WERI-Rb-1 (cell line): Measurements from ENCODE around the gene TOPBP1.

ENCODE experiments used
- DNase-seq: peaks from one replicate; pipeline ENCODE4 v3.0.0-alpha.2; 2020
- H3K27ac ChIP-seq: fragments of 250-450 bp; sonication (Bioruptor Pico); 2 replicates; pipeline ENCODE4 v1.5.1; 2020; ENCODE audit warnings: mild to moderate bottlenecking, moderate library complexity
- H3K27me3 ChIP-seq: fragments of 250-450 bp; sonication (Bioruptor Pico); 2 replicates; pipeline ENCODE4 v1.5.1; 2021; ENCODE audit warnings: mild to moderate bottlenecking, low read depth, moderate library complexity; ENCODE audit not compliant: insufficient read depth, severe bottlenecking
- H3K36me3 ChIP-seq: fragments of 250-450 bp; sonication (Bioruptor Pico); 2 replicates; pipeline ENCODE4 v1.5.1; 2020; ENCODE audit warnings: mild to moderate bottlenecking, moderate library complexity
- H3K4me3 ChIP-seq: 2 replicates; pipeline ENCODE4 v1.5.1; 2011; ENCODE audit warnings: low read depth, mild to moderate bottlenecking, control low read depth, low read length
- H3K9me3 ChIP-seq: fragments of 250-450 bp; sonication (Bioruptor Pico); 2 replicates; pipeline ENCODE4 v1.5.1; 2021; ENCODE audit warnings: mild to moderate bottlenecking, moderate library complexity; ENCODE audit not compliant: severe bottlenecking
- TF ChIP-seq, protein P1 (sequence below): IDR thresholded peaks from 2 replicates; pipeline ENCODE4 v1.5.1; 2011; ENCODE audit warnings: low read depth, mild to moderate bottlenecking, control low read depth, inconsistent platforms, low read length

TOPBP1 gene

GRCh38 chr3:133610031-133610430, 51.7 kb downstream of the TOPBP1 start:
- no peak overlapping the region for H3K27ac ChIP-seq
- TF ChIP-seq, protein P1, sequence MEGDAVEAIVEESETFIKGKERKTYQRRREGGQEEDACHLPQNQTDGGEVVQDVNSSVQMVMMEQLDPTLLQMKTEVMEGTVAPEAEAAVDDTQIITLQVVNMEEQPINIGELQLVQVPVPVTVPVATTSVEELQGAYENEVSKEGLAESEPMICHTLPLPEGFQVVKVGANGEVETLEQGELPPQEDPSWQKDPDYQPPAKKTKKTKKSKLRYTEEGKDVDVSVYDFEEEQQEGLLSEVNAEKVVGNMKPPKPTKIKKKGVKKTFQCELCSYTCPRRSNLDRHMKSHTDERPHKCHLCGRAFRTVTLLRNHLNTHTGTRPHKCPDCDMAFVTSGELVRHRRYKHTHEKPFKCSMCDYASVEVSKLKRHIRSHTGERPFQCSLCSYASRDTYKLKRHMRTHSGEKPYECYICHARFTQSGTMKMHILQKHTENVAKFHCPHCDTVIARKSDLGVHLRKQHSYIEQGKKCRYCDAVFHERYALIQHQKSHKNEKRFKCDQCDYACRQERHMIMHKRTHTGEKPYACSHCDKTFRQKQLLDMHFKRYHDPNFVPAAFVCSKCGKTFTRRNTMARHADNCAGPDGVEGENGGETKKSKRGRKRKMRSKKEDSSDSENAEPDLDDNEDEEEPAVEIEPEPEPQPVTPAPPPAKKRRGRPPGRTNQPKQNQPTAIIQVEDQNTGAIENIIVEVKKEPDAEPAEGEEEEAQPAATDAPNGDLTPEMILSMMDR, result no peak
- no peak overlapping the region for H3K4me3 ChIP-seq
- H3K36me3 ChIP-seq, result peaks cover 53% of the 10 kb centered on the region
- H3K27me3 ChIP-seq, result no peaks in the 10 kb centered on the region
- DNase-seq, result no peak
- no peaks in the 10 kb centered on the region for H3K9me3 ChIP-seq

DNA sequence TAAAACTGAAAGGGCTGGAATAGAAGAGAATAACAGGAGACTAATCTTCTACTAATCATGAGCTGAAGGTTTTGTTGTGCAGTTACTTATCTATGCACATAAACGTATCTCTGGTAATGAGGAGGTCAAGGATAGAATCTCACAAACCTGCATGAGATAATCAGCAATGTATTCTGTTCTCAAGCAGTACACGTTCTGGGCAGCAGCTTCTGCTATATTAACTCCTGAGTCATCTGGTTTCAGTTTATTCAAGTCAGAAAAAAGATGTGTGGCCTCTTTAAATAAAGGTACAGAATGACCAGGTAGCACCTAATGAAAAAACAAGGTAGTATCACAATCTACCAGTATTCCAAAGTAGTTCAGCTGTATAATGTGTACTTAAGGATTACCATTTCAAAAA, 53.4 kb downstream of the TOPBP1 start:
- no peak for DNase-seq
- Histone ChIP-seq H3K36me3 (peaks cover 45% of the 10 kb centered on the region), H3K4me3 (no peak overlapping the region), H3K9me3 (no peaks in the 10 kb centered on the region), H3K27ac (no peak overlapping the region), H3K27me3 (no peaks in the 10 kb centered on the region)
- TF ChIP-seq, protein P1, result no peak

- TF ChIP-seq, protein P1, result no peak
- DNase-seq, result no peak
- Histone ChIP-seq H3K27me3 (no peaks in the 10 kb centered on the region), H3K9me3 (no peaks in the 10 kb centered on the region), H3K36me3 (peaks cover 41% of the 10 kb centered on the region), H3K4me3 (no peak overlapping the region), H3K27ac (no peak overlapping the region)
These were observed 53.9 kb downstream of the TOPBP1 start for GRCh38 chr3:133607816-133608215.

DNA sequence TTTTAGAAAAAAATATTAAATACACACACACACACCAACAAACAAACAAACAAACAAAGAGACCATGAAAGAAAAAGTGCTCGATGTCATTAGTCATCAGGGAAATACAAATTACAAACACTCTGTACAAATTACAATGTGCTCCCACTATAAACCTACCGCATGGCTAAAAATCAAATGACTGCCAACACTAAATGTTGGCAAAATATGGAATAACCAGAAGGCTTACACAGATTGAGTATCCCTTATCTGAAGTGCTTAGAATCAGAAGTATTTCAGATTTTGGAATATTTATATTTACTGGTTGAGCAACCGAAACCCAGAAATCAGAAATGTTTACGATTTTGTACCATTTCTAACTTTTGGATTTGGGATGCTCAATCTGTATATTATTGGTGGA, 54.8 kb downstream of the TOPBP1 start:
- no peak for DNase-seq
- H3K36me3 ChIP-seq, result peaks cover 42% of the 10 kb centered on the region
- TF ChIP-seq, protein P1, result no peak
- no peak overlapping the region for H3K27ac ChIP-seq
- H3K27me3 ChIP-seq, result no peaks in the 10 kb centered on the region
- no peaks in the 10 kb centered on the region for H3K9me3 ChIP-seq
- no peak overlapping the region for H3K4me3 ChIP-seq

- H3K27me3 ChIP-seq, result no peaks in the 10 kb centered on the region
- no peak overlapping the region for H3K4me3 ChIP-seq
- peaks cover 38% of the 10 kb centered on the region for H3K36me3 ChIP-seq
- TF ChIP-seq, protein P1, result no peak
- DNase-seq, result no peak
- no peak overlapping the region for H3K27ac ChIP-seq
- no peaks in the 10 kb centered on the region for H3K9me3 ChIP-seq
These were observed 55.4 kb downstream of the TOPBP1 start for GRCh38 chr3:133606342-133606741.

DNA sequence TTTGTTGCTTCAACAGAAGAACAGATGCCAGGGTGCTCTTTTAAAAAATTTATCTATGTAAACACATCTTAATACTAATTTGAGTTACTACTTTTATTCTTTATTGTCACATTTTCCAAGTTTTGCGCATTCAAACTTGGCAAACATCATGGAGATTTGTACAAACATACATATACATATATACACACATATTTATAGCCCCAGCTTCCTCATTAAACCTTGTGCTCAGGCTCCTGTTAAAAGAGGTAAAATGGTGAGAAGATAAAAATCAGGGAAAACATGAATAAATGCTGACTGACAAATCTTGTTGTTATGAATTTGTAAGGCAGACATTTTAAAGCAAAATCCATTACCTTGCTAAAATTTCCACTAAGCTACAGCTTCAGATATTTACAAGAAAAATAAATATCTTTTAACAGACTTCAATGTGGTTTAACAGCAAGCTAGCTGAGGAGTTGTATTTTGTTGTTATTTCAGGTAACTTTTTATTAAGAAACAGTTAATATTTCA, 61.1 kb downstream of the TOPBP1 start:
- Histone ChIP-seq H3K4me3 (no peak overlapping the region), H3K9me3 (no peaks in the 10 kb centered on the region), H3K27ac (no peak overlapping the region), H3K36me3 (peaks cover 9% of the 10 kb centered on the region), H3K27me3 (no peaks in the 10 kb centered on the region)
- TF ChIP-seq, protein P1, result no peak
- DNase-seq, result no peak
